Measurements from ENCODE around the gene FOXC1. TPM values are rescaled to one million over a fixed set of nuclear protein-coding genes. Genes with fewer than 3 reads are reported as not detected.

FOXC1 gene
- total RNA-seq, 1 experiment from 2014 or later: not detected

GRCh38 chr6:1639430-1639829, 29.7 kb downstream of the FOXC1 start:
- H3K27ac ChIP-seq (ENCODE audit: low read length): no peak overlapping the region
- no peak overlapping the region for H2AFZ ChIP-seq (ENCODE audit: low read length)
- H3K9ac ChIP-seq (ENCODE audit: low read length): no peak overlapping the region
- no peak overlapping the region for H3K4me3 ChIP-seq (ENCODE audit: low read length)
- no peak overlapping the region for H3K4me2 ChIP-seq (ENCODE audit: low read depth, low read length, poor library complexity, severe bottlenecking)
- no peaks in the 10 kb centered on the region for H4K20me1 ChIP-seq (ENCODE audit: insufficient read depth, low read depth, low read length)
- no peaks in the 10 kb centered on the region for H3K9me2 ChIP-seq (replicated peaks; ENCODE audit: insufficient read depth, low read length)
- H3K4me1 ChIP-seq (ENCODE audit: low read length): peaks cover 16% of the 10 kb centered on the region
- H3K79me2 ChIP-seq (ENCODE audit: low read length): no peaks in the 10 kb centered on the region
- H3K9me3 ChIP-seq (ENCODE audit: low read length): no peaks in the 10 kb centered on the region
- no peaks in the 10 kb centered on the region for H3K27me3 ChIP-seq (ENCODE audit: low read length)
- no peaks in the 10 kb centered on the region for H3K36me3 ChIP-seq (ENCODE audit: insufficient read depth, low read length)
- no peak for DNase-seq

DNA sequence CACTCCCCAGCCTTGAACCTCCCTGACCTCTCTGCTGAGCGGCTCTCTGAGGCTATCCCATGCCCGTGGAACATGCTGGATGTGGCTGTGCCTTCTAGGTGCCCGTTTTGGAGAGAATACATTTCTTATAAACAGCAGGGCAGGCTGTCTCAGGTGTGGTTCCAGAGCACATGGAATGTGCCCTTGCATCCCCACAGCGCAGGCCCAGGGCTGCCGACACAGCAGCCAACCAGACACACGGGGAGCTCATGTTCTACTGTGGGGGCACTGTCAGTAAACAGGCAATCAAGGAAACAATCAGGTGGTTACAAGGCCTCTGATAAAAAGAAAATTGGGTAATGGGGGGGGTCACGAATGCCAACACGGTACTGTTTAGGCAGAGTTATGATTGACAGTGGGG, 30.8 kb downstream of the FOXC1 start:
- no peak overlapping the region for H3K27ac ChIP-seq (ENCODE audit: low read length)
- no peaks in the 10 kb centered on the region for H3K36me3 ChIP-seq (ENCODE audit: insufficient read depth, low read length)
- no peak overlapping the region for H3K9ac ChIP-seq (ENCODE audit: low read length)
- no peaks in the 10 kb centered on the region for H3K79me2 ChIP-seq (ENCODE audit: low read length)
- no peak for DNase-seq
- no peak overlapping the region for H2AFZ ChIP-seq (ENCODE audit: low read length)
- no peak overlapping the region for H3K4me3 ChIP-seq (ENCODE audit: low read length)
- H4K20me1 ChIP-seq (ENCODE audit: insufficient read depth, low read depth, low read length): no peaks in the 10 kb centered on the region
- H3K9me2 ChIP-seq (replicated peaks; ENCODE audit: insufficient read depth, low read length): no peaks in the 10 kb centered on the region
- peaks cover 16% of the 10 kb centered on the region for H3K4me1 ChIP-seq (ENCODE audit: low read length)
- H3K27me3 ChIP-seq (ENCODE audit: low read length): no peaks in the 10 kb centered on the region
- no peaks in the 10 kb centered on the region for H3K9me3 ChIP-seq (ENCODE audit: low read length)
- no peak overlapping the region for H3K4me2 ChIP-seq (ENCODE audit: low read depth, low read length, poor library complexity, severe bottlenecking)

GRCh38 chr6:1641343-1641885, 31.7 kb downstream of the FOXC1 start:
- no peaks in the 10 kb centered on the region for H3K9me3 ChIP-seq (ENCODE audit: low read length)
- H3K9ac ChIP-seq (ENCODE audit: low read length): no peak overlapping the region
- no peaks in the 10 kb centered on the region for H4K20me1 ChIP-seq (ENCODE audit: insufficient read depth, low read depth, low read length)
- DNase-seq: no peak
- no peak overlapping the region for H3K4me3 ChIP-seq (ENCODE audit: low read length)
- peaks cover 16% of the 10 kb centered on the region for H3K4me1 ChIP-seq (ENCODE audit: low read length)
- no peaks in the 10 kb centered on the region for H3K27me3 ChIP-seq (ENCODE audit: low read length)
- H3K36me3 ChIP-seq (ENCODE audit: insufficient read depth, low read length): no peaks in the 10 kb centered on the region
- H3K9me2 ChIP-seq (replicated peaks; ENCODE audit: insufficient read depth, low read length): no peaks in the 10 kb centered on the region
- no peaks in the 10 kb centered on the region for H3K79me2 ChIP-seq (ENCODE audit: low read length)
- no peak overlapping the region for H3K4me2 ChIP-seq (ENCODE audit: low read depth, low read length, poor library complexity, severe bottlenecking)
- H3K27ac ChIP-seq (ENCODE audit: low read length): no peak overlapping the region
- H2AFZ ChIP-seq (ENCODE audit: low read length): no peak overlapping the region

DNA sequence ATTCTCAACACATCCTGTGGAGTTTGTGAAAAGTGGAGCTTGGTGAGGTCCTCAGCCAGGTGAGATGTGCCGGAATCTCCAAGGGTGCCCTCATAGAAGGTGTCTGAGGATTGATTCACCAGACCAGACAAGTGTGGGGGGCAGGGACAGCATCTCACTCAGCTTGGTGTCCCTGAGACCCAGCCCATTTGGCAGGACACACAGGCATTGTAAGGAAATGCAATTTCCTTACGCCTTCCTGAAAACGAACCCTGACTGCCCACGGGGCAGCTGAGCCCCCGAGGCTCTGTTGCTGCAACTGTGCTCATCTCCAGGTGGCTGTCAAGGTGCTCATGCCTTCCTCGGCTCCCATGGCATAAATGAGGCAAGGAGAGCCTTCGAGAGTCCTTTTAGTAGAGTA, 33.4 kb downstream of the FOXC1 start:
- no peaks in the 10 kb centered on the region for H3K27me3 ChIP-seq (ENCODE audit: low read length)
- H3K79me2 ChIP-seq (ENCODE audit: low read length): no peaks in the 10 kb centered on the region
- DNase-seq: no peak
- H3K4me1 ChIP-seq (ENCODE audit: low read length): no peaks in the 10 kb centered on the region
- no peak overlapping the region for H3K27ac ChIP-seq (ENCODE audit: low read length)
- H4K20me1 ChIP-seq (ENCODE audit: insufficient read depth, low read depth, low read length): no peaks in the 10 kb centered on the region
- H3K9me3 ChIP-seq (ENCODE audit: low read length): no peaks in the 10 kb centered on the region
- no peak overlapping the region for H2AFZ ChIP-seq (ENCODE audit: low read length)
- H3K9me2 ChIP-seq (replicated peaks; ENCODE audit: insufficient read depth, low read length): no peaks in the 10 kb centered on the region
- no peak overlapping the region for H3K4me3 ChIP-seq (ENCODE audit: low read length)
- H3K36me3 ChIP-seq (ENCODE audit: insufficient read depth, low read length): no peaks in the 10 kb centered on the region
- no peak overlapping the region for H3K4me2 ChIP-seq (ENCODE audit: low read depth, low read length, poor library complexity, severe bottlenecking)
- H3K9ac ChIP-seq (ENCODE audit: low read length): no peak overlapping the region

DNA sequence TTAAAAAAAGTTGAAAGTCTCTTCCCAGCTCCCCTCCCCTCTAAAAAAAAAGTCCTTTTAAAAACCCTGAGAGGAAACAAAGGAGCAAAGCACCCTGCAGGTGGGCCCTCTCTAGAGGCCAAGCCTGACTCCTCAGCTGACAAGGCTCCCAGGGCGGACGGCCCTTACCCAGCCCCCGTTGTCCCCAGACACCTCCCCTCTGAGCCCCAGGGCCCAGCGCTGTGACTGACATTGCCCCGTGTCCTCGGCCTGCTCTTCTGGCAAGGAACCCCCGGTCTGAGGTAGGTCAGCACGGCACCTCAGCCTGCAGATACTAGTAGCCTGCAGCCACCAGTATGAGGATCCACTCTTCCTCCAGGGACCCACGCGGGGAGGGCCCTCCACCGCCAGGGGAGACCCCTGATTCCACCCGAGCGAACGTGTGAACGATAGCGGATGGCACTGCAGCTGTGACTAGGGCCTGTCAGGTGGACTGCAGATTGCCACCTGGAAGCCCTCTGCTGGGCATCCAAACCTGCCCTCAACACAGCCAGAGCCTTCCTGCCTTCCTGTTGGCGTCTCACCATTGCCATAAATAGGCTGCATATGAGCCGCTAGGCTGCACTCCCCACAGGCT, 34.2 kb downstream of the FOXC1 start:
- Histone ChIP-seq H2AFZ (ENCODE audit: low read length) (no peak overlapping the region), H3K27me3 (ENCODE audit: low read length) (no peaks in the 10 kb centered on the region), H3K9ac (ENCODE audit: low read length) (no peak overlapping the region), H3K79me2 (ENCODE audit: low read length) (no peaks in the 10 kb centered on the region), H4K20me1 (ENCODE audit: insufficient read depth, low read depth, low read length) (no peaks in the 10 kb centered on the region), H3K4me3 (ENCODE audit: low read length) (no peak overlapping the region), H3K4me2 (ENCODE audit: low read depth, low read length, poor library complexity, severe bottlenecking) (no peak overlapping the region), H3K4me1 (ENCODE audit: low read length) (no peaks in the 10 kb centered on the region), H3K27ac (ENCODE audit: low read length) (no peak overlapping the region), H3K9me2 (replicated peaks; ENCODE audit: insufficient read depth, low read length) (no peaks in the 10 kb centered on the region), H3K9me3 (ENCODE audit: low read length) (no peaks in the 10 kb centered on the region), H3K36me3 (ENCODE audit: insufficient read depth, low read length) (no peaks in the 10 kb centered on the region)
- DNase-seq: no peak

- no peak overlapping the region for H2AFZ ChIP-seq (ENCODE audit: low read length)
- no peaks in the 10 kb centered on the region for H3K79me2 ChIP-seq (ENCODE audit: low read length)
- no peaks in the 10 kb centered on the region for H3K9me3 ChIP-seq (ENCODE audit: low read length)
- H3K4me3 ChIP-seq (ENCODE audit: low read length): no peak overlapping the region
- no peak overlapping the region for H3K9ac ChIP-seq (ENCODE audit: low read length)
- no peak for DNase-seq
- H3K27ac ChIP-seq (ENCODE audit: low read length): no peak overlapping the region
- no peaks in the 10 kb centered on the region for H3K9me2 ChIP-seq (replicated peaks; ENCODE audit: insufficient read depth, low read length)
- H3K36me3 ChIP-seq (ENCODE audit: insufficient read depth, low read length): no peaks in the 10 kb centered on the region
- H3K4me1 ChIP-seq (ENCODE audit: low read length): no peaks in the 10 kb centered on the region
- no peak overlapping the region for H3K4me2 ChIP-seq (ENCODE audit: low read depth, low read length, poor library complexity, severe bottlenecking)
- no peaks in the 10 kb centered on the region for H3K27me3 ChIP-seq (ENCODE audit: low read length)
- no peaks in the 10 kb centered on the region for H4K20me1 ChIP-seq (ENCODE audit: insufficient read depth, low read depth, low read length)
Observed at GRCh38 chr6:1644516-1645060, 34.9 kb downstream of the FOXC1 start.

DNA sequence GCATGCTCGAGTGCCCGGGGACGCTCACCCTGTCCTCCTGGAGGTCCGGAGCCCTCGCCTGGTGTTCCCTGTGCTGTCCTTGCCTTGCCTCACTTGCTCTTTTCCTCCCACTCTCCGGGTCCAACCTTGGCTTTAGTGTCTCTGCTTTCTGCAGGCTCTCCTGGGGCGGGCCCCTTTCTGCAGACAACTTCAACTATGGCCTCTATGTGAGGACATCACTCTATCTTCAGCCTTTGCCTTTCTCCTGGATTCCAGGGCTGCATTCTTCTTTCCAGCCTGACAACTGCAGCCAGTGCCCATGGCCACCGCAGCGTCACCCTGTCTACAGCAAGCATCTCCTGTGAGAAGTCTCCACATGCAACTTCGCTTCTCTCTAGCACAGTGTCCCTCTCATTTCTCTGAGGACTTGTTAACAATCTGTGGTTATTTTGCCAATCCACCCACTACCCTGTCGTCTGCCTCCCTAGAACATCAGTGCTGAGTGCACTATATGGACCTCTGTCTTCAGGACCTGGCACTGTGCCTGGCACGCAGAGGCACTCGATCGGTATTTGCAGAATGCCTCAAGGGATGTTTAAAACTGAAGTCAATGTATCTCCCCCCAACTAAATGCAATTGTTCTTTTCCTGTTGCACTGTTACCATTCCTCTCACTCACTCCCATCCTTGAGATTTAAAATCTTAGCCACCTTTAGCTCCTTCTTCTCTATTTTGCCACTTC, 35.9 kb downstream of the FOXC1 start:
- no peak overlapping the region for H3K4me3 ChIP-seq (ENCODE audit: low read length)
- no peak overlapping the region for H3K9ac ChIP-seq (ENCODE audit: low read length)
- H3K27ac ChIP-seq (ENCODE audit: low read length): no peak overlapping the region
- no peaks in the 10 kb centered on the region for H4K20me1 ChIP-seq (ENCODE audit: insufficient read depth, low read depth, low read length)
- no peak overlapping the region for H2AFZ ChIP-seq (ENCODE audit: low read length)
- H3K27me3 ChIP-seq (ENCODE audit: low read length): no peaks in the 10 kb centered on the region
- no peak for DNase-seq
- no peak overlapping the region for H3K4me2 ChIP-seq (ENCODE audit: low read depth, low read length, poor library complexity, severe bottlenecking)
- no peaks in the 10 kb centered on the region for H3K79me2 ChIP-seq (ENCODE audit: low read length)
- no peaks in the 10 kb centered on the region for H3K9me2 ChIP-seq (replicated peaks; ENCODE audit: insufficient read depth, low read length)
- H3K9me3 ChIP-seq (ENCODE audit: low read length): no peaks in the 10 kb centered on the region
- H3K36me3 ChIP-seq (ENCODE audit: insufficient read depth, low read length): no peaks in the 10 kb centered on the region
- H3K4me1 ChIP-seq (ENCODE audit: low read length): no peaks in the 10 kb centered on the region

DNA sequence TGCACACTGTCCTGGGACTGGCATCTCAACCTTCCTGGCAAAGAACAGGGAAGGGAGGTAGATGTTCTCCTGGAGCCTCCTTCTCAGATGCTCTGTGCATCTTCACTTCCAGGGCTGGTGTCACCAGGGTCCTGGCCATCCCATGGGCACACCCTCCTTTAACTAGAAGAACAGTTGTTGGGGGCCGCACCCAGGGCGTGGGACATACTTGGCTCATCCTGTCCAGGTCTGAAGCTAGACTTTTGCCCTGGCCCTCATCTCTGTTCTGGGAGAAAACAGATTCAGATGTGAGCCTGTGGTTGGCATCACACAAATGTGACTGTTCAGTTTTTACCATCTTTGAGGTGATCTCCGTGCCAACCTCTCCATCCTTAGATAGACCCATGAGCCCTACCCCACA, 41.6 kb downstream of the FOXC1 start:
- Histone ChIP-seq H3K9me2 (replicated peaks; ENCODE audit: insufficient read depth, low read length) (no peaks in the 10 kb centered on the region), H3K9ac (ENCODE audit: low read length) (no peak overlapping the region), H2AFZ (ENCODE audit: low read length) (no peak overlapping the region)

More for the DNA sequence above, 41.6 kb downstream of the FOXC1 start:
- H3K4me3 ChIP-seq (ENCODE audit: low read length): no peak overlapping the region
- no peak for DNase-seq
- no peak overlapping the region for H3K27ac ChIP-seq (ENCODE audit: low read length)
- H3K4me2 ChIP-seq (ENCODE audit: low read depth, low read length, poor library complexity, severe bottlenecking): no peak overlapping the region
- no peaks in the 10 kb centered on the region for H3K27me3 ChIP-seq (ENCODE audit: low read length)
- H3K36me3 ChIP-seq (ENCODE audit: insufficient read depth, low read length): no peaks in the 10 kb centered on the region
- no peaks in the 10 kb centered on the region for H3K4me1 ChIP-seq (ENCODE audit: low read length)
- H3K9me3 ChIP-seq (ENCODE audit: low read length): no peaks in the 10 kb centered on the region
- H4K20me1 ChIP-seq (ENCODE audit: insufficient read depth, low read depth, low read length): no peaks in the 10 kb centered on the region
- H3K79me2 ChIP-seq (ENCODE audit: low read length): no peaks in the 10 kb centered on the region
